Pons (tissue), 1 donor: ENCODE data around the gene WDFY2.

ENCODE experiments used
- DNase-seq: peaks from one replicate; pipeline ENCODE4 v3.0.0-alpha.2; 2016; ENCODE audit warnings: low spot score

Gene WDFY2

GRCh38 chr13:51740698-51741097 lies 156.4 kb downstream of the WDFY2 start:
- no peak for DNase-seq

GRCh38 chr13:51742031-51742430 lies 157.8 kb downstream of the WDFY2 start:
- DNase-seq, result no peak

GRCh38 chr13:51742611-51743010 lies 158.3 kb downstream of the WDFY2 start:
- DNase-seq, result no peak

GRCh38 chr13:51745243-51745642 lies 161.0 kb downstream of the WDFY2 start:
- no peak for DNase-seq

- DNase-seq, result no peak
Measured at GRCh38 chr13:51746802-51747201, 162.5 kb downstream of the WDFY2 start.

- no peak for DNase-seq
Measured at GRCh38 chr13:51747438-51748434, 163.5 kb downstream of the WDFY2 start.

- DNase-seq, result no peak
Measured at GRCh38 chr13:51756651-51757050, 172.4 kb downstream of the WDFY2 start.

GRCh38 chr13:51758691-51759090 lies 174.4 kb downstream of the WDFY2 start:
- no peak for DNase-seq

- no peak for DNase-seq
Measured at GRCh38 chr13:51759240-51759639, 175.0 kb downstream of the WDFY2 start.

- peak; percentile 79 for DNase-seq
Measured at GRCh38 chr13:51760592-51760991, 176.3 kb downstream of the WDFY2 start.

- no peak for DNase-seq
Measured at GRCh38 chr13:51761643-51762350, 177.5 kb downstream of the WDFY2 start.

- DNase-seq, result no peak
Measured at GRCh38 chr13:51763486-51763885, 179.2 kb downstream of the WDFY2 start.

GRCh38 chr13:51764184-51765141 lies 180.2 kb downstream of the WDFY2 start:
- peak; percentile 86 for DNase-seq

- DNase-seq, result no peak
Measured at GRCh38 chr13:51765142-51765515, 180.9 kb downstream of the WDFY2 start.

- no peak for DNase-seq
Measured at GRCh38 chr13:51767100-51767499, 182.8 kb downstream of the WDFY2 start.

GRCh38 chr13:51768378-51768921 lies 184.2 kb downstream of the WDFY2 start:
- no peak for DNase-seq

GRCh38 chr13:51768976-51769375 lies 184.7 kb downstream of the WDFY2 start:
- DNase-seq, result no peak

- no peak for DNase-seq
Measured at GRCh38 chr13:51769455-51770127, 185.3 kb downstream of the WDFY2 start.

GRCh38 chr13:51770160-51770559 lies 185.9 kb downstream of the WDFY2 start:
- no peak for DNase-seq

- no peak for DNase-seq
Measured at GRCh38 chr13:51770681-51771417, 186.6 kb downstream of the WDFY2 start.
